Measurements from ENCODE around the gene NKD2.

The NKD2 gene

DNA sequence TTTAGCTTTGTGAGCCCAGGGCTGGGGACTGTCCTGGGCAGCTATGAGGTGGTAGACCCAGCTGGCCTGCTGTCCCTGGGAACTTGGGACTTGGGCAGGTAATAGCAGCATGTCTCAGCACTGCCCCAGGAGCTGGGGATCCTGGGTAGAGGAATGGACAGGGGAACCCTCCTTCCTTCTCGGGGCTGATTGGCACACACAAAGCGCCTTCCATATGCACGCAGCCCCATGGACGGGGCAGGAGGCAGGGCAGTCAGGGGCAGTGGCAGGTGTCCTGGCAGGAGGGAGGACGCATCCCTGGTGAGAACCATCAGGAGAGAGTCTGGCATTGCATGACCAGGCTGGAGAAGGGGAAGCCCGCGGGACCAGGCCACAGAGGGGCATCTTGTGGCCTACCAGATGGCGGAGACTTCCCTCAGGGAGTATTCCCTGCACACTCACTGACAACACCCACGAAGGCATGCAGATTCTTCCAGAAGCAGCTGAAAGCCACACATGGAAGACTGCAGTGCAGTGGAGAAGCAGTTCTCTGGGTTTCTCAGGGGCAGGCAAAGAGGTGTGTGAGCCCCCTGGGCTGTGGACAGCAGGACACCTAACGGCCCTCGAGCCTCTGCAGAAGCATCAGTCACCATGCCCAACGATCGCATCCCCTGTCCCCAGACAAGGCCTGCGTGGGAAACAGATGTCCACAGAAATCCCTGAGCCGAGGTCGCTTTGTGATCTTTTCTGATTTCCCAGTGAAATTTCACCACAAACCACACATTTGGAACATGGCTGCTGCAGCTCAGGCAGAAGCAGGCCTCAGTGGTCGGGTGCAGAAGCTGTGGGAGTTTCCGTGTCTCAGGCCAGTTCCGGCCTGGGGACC, 7.0 kb upstream of the NKD2 start:
- DNase-seq: no peak

DNA sequence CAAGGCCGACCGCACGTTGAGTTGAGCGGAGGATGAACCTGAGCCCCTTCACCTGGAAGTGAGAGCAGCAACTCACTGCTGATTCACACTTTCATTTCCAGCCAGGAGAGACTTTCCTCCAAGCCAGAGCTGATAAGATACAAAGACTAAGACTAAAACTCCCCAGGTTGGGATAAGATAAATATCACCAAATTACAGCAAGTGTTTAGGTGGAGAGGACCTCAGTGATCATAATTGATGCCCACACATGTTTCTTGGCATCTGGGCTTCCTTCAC, 6.4 kb upstream of the NKD2 start:
- DNase-seq: no peak

DNA sequence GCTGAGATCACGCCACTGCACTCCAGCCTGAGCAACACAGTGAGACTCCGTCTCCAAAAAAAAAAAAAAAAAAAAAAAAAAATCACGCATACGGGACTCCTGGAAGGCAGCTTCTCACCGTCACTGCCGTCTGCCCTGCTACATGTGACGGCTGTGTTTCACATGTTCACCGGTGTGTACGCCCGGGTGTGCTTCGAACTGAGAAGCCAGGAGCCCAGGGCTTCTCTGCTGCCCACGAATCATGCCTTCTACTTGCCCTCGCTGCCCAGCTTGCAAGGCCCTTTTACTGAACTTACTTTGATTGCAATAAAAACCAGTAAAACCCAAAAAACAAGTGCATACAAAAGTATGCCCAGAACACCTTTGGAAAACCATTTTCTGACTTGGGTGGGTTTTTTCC, 5.8 kb upstream of the NKD2 start:
- no peak for DNase-seq

DNA sequence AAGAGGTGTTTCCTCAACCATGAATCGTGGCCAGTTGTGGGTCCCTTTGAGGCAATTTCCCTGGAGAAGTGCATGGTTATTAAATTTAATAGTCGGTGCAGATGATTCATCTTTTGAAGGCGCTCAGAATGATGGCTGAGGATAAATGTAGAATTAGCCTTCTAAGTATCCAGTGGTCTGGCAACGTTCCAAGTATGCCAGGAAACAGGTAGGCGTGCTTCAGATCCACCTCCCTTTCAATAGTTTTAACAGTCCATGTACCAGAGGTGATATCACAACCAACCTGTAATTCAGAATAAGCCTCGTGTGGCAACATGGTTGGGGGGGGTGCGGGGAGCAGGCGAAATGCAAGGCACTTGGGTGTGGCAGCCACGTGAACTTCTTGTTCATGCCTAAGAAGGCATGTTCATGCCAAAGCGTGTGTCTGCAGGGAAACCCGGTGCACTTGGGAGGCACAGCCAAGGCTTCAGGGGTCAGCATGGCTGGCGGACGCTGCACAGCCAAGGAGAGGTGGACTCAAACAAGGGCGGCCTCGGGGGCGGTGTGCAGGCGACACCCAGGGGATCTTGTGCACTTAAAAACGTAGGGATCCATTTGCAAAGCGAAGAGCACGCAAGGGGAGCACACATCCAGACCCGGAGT, 5.2 kb upstream of the NKD2 start:
- DNase-seq: no peak

DNA sequence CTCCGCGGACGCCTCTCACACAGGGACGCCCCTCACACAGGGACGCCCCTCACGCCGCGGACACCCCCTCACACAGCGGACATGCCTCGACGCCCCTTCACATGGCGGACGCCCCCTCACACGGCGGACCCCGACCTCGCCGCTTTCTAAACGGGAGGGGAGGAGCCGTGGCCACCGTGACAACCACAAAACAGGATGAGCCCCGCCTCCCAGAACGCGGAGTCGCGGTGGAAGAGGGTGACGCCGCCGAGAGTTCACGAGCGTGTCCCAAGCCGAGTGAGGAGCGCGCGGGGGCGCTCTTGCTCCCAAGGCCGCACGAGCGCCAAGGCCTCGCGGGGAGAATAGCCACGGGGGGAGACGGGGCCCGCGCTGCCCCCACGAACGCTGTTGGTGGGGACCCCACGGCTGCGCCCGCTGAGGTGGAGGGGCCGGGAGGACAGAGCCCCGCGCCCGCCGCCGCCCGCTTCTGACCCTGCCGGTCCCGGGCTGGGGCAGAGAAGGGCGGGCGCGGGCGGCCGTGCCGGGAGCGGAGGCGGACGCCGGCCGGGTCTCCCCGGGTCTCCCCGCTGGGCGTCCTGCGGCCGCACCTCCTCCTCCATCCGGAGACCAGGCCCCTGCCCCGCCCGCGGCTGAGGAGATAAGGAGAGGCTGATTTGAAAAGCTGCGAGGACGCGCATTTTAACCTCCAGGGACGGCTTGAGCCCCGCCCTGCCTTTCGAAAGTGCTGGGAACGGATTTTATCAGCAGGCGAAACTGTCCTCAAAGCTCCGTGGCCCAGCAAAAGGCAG, 3.9 kb upstream of the NKD2 start:
- peak; percentile 34 for DNase-seq

DNA sequence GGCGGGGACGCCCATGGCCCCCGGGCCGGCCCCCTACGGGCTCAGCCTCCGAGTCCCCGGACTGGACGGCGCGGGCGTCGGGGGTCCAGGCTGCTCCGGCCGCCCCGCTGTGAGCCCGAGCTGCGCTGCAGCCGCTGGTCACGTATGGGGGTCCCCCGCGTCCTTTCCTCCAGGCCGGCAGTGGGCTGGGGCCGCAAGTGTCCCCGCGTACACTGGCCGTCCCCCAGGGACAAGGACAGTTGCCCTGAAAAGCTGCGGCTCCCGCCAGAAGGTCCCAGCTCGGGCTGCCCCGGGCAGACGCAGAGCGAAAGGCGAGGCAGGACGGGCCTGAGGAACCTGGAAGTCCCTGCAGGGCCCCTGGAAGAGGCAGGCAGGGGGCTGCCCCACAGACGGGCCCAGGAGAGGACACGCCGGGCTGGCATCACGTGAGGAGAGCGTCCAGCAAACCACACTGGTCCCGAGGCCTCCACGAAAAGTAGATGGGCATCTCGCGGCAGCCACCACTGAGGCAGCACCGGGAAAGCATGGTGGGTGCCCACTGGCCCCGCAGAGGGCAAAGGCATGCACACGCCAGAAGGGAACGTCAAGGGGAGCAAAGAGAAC, 3.3 kb upstream of the NKD2 start:
- DNase-seq: no peak

DNA sequence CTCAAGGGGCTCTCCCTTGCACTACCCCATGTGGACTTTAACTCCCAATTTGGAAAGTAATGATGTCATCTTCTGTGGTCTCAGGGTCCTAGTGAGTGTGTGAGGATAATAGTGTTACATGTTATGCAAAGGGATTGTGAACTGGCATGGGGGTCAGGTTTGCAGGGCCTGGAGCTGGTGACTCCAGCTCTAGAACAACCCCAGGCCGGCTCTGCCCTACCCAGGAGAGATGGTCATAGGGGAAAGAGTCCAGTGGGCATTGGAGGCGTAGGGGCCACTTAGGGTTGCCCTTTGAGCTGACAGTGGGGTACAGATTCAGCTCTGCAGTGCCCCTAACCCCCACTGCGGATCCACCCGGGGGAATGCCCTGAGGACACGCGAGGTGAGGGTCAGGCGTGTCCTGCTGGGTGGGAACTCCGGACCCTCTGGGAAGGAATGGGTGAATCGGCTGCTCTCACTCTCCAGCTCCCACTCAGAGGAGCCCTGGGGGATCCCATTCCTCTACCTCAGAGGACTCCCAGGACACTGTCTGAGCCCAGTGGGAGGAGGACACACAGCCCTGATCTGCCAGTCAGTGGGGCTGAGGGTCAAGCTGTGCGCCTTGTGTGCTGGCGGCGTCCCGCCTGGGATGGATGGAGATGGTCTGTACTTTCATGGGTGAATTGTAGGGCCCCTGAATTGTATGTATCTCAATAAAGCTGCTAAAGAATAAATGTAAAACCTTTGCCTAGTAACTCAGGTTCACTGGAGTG, 2.5 kb upstream of the NKD2 start:
- DNase-seq: no peak

DNA sequence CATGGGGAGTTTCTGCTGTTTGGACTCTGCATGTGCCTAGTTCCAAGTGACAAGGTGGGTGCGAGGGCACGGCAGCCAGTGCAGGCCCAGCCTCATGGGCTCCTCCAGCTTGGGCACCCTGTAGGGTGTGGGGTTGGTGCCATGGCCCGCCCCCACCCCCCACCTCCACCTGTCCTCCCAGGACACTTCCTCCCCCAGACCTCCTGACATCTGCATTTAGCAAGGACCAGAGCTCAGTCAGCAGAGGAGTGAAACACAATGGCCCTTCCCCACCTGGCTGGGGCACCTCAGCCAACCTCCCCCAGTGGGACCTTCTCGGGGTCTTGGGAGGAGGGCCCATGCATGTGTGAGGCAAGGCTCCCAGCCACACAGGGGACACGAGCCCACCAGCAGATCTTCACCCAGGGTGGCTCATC, 1.9 kb upstream of the NKD2 start:
- DNase-seq: no peak

DNA sequence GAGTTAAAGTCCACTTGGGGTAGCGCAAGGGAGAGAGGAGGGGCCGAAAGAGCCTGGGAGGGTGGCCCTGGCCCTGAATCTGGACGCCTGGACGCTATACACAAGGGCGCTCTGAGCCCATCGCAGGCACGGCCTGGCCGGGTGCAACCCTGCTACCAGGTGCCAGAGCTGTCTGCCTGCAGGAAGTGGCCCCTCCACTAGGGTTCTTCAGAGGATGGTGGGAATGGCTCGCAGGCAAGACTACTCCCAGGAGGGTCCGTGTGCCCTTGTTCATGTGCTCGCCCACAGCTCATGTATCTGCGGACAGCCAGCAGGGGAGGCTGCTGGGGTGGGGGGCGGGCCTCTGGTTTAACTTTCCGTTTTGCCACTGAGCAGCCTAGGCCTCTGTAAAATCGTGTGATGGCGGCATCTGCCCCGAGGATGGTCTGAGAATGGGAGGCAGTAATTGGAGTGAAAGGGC, 1.4 kb upstream of the NKD2 start:
- no peak for DNase-seq

DNA sequence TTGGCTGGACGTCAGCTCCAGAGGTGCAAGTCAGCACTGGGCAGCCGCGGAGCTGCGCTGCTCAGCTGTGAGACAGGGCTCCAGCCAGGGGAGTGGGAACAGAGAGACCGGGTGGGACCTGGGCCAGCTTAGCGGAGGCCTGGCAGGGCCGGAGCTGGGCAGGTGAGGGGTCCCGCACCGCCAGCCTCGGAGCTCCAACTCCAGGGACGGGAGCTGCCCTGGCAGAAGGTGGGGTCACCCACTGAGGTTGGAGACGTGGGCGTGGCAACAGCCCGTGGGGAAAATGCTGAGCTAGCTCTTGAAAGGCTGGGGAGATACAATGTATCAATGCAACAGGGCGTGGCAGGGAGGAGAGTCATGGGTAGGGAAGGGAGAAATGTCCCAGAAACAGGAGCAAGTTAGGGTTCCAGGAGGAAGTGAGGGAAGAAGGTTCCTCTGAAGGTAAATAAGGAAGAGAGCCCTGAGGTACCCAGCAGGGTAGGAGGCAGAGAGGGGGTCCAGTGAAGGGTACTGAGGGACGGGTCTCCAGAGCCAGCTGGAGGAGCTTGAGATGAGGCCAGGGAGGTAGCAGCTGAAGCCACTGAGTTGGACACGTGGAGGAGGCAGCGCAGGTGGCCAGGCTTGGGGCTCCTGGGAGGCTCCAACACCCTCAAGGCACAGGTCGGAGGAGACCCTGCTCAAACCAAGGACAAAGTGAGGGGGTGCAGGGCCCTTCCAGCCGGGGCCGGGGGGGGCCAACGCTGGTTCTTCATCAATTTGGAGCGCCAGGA, 736 bp upstream of the NKD2 start:
- no peak for DNase-seq

DNA sequence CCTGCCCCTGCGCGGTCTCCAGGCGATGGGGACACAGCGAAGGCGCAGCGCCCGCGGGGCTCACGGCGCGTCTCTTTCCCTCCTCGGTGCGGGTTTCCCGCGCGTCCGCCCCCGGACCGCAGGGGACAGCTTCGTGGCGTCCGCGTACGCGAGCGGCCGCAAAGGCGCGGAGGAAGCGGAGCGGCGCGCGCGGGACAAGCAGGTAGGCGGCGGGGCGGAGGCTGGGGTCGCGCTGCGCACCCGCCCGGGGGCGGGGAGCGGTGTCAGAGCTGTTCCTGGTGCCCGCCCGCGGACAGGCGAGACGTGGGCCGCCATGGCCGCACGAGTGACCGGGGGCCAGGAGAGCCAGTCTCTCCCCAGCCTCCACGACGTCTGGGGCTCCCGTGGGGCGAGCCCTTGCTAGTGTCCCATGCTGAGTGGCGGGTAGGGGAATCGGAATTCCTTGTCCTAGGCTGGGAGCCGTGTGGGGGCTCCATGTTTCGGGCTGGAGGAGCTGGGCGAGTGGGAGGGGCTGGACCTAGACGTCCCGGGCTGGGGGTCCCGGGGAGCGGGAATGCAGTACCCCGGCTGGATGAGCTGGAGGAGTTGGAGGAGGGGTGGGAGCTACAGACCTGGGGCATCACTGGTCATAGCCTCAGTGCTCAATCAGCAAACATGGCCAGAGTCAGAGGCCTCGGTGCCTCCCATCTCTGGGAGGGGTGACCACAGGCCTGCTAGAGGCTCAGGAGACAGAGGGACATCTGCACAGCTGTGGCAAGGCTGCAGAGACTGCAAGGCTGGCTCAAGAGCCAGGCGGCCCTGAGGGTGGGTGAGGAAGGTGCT, 968 bp downstream of the NKD2 start:
- no peak for DNase-seq

DNA sequence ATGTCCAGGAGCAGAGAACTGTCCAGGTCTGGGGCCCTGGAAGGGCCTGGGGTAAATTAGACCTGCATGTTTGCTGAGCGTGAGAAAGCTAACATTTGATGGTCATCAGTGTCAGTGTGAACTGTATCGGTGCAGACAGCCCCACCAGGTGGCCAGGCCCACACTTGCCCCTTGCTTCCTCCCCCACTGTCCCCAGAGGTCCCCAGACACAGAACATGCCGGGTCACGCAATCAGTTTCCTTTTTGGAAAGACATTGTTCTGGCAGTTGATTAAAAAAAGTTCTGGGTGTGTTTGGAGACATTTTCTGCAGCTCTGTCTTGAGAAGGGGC, 1.5 kb downstream of the NKD2 start:
- no peak for DNase-seq

DNA sequence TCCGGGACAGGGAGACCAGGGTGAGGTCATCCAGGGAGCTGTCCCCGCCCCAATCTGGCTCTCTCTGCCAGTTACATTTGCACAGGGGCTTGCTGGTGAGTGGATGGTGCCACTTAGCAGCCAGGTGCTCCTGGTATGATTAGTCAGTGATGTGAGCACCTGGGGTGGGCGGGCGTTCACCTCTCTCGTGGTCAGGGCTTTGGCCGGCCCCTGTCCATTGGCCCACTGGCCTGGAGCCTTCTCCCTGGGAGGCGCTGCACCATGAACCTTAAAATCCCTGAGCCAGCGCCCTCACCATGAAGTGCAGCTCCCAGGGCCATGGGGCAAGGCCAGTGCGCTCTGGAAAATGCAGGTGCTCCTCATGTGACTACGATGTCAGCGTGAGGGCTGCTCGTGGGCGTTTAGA, 2.0 kb downstream of the NKD2 start:
- DNase-seq: no peak

DNA sequence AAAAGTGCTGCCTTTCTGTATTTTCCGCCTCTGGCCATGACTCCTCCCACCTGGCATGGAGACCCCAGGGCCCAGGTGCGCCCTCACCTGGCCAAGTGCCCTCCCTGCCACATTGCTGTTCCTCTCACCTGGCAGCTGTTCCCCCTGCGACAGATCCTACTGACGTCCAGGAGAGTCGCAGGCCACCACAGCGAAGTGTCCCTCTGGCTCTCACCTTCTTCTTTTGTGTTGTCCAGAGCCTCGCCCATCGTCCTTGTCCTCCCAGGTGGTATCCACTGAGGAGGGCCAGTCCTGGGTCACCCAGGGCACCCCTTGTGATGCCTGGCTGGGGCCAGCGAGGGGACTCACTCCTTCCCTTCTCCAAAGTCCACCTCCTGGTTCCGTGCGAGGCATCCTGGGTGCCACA, 2.6 kb downstream of the NKD2 start:
- DNase-seq: no peak

DNA sequence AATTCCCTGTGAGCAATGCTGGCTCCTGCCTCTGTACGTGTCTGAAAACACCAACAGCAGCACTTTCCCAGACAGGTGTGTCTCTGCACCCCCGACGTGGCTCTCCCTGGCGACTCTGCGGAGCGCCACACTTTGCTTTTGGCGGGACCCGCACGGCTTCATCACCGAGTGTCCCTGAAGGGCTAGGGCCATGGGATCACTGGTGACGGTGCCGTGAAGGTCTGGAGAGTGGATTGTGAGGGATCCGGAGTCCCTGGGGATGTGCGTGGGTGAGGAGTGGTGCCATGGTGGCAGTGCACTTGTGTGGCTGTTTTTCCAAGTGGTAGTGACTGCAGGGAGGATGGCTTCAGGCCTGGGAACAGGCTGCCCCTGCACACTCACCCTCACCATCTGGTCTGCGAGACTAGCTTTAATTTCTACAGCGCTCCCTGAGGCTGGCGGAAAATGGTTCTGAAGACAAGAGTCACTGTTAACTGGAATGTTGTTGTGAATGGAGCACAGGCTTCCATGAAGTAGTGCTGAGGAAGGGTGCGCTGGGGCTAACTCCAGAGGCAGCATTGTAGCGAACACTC, 3.2 kb downstream of the NKD2 start:
- no peak for DNase-seq

DNA sequence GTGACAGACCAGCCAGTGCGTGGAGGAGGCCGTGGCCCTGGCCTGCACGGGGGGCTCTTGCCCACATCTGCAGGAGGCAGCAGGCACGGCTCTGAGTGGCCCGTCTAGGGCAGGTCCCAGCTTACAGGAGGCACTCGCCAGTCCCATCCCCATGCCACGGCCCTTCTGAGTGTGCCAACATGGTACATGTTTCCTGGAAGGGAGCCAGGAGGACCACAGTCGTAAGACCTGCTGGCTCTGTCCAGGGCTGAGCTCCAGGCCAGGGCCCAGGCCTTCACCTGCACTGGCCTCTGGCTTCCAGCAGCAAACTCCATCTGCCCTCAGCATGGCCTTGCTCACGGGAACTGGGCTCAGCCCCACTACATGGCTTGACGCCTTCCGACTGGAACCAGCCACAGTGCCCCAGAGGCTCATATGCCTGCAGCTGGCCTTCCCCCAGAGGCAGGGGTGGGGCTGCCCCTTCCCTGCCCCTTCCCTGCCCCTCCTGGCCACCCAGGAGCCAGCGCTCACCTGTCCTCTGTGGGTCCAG, 3.8 kb downstream of the NKD2 start:
- DNase-seq: no peak

DNA sequence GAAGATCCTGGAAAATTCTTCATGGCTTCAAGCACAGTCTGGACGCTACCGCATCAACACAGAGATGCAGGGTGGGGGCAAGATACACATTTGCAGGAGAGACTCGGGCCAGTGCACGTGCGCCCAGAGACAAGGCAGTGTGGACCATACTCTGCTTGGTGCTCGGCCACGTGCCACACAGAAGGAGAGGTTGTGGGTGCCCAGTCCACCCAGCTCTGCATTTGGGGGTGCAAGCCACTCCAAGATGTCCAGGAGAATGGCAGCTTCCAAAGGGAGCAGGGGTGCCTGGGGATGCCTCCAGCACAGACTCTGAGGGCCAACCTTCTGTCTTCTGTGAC, 4.3 kb downstream of the NKD2 start:
- no peak for DNase-seq

DNA sequence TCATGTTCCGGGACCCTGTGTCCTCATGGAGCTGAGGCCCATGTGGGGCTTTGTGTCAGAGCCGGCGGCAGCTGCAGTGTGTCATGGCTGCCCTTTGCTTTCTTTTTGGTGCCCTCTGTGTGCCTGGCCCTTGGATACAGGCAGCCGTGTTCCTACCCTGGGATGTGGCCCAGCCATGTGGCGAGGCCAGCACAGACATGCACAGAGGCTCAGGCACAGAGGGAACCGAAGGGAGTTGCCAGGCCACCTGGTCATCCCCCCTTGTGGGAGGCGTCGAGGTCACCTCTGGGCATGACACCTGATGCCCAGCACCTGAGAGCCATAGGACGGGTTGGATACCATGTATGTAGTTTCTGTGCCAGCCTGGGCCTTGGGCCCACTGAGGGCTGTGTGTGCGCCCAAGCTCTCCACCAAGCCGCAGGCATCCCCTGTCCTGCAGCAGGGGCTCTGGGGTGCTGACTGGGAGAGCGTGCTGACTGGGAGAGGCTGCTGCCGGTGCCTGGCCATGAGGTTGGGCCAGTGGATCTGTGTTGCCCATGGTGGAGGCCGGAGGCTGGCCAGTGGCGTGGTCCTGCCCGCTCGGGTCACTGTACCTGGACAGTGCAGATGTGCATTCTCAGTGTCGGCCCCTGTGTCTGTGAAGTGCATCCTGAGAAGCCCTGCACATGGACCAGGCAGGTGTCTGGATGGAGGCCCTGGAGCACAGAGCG, 4.8 kb downstream of the NKD2 start:
- DNase-seq: no peak

DNA sequence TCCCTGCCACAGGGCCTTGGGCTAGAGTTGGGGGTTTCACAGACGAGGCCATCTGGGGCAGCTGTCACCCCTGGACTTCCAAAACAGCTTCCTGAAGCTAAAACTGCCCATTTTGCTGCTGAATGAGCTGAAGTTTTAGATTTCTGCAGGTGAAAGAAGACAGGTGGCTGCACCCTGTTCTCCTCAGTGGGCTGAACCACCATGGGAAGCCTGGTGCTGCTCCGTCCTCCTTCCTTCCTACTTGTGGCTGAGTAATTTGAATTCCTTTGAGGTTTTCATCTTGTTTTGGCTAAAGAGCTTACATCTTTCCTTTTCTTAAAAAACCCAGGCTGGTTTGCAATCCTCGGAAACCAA, 5.3 kb downstream of the NKD2 start:
- DNase-seq: no peak

DNA sequence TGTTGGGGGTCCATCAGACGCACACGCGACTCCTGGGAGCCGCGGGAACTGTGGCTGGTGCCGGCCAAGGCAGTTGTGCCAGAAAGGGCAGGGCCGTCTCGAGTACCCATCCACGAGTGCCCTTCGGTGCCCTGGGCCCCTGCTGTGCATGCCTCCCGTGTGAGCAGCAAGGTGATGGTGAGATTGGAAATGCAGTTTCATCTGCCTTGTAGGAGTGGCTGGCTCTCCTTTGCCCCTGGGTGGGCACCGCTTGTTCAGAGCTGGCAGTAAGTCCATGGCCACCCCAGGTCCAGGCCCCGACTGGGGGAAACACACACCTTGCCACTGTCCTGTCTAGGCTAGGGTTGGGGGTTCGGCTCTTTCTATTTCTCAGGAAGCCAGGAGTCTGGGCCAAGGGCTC, 5.7 kb downstream of the NKD2 start:
- no peak for DNase-seq

Data from activated effector memory CD4-positive, alpha-beta T cell treated with Interleukin-2 at 50 U/mL for 16 hours (primary cell).